Thyroid gland (tissue), 4 donors: ENCODE measurements around the gene FALEC. TPM values are rescaled to one million over a fixed set of nuclear protein-coding genes. Genes with fewer than 3 reads are reported as not detected.
A peak's percentile ranks its signal among the peaks of the same experiment; 100 is the strongest.

Experiments
- DNase-seq, 2 donors: peaks; one replicate each; pipeline ENCODE4 v3.0.0-alpha.2; 2019
- H3K27ac ChIP-seq, 3 donors: fragments of 200-600 bp; sonication (generic); 1 replicate in 2 of 3; 2 replicates in 1 of 3; pipeline ENCODE4 v1.5.1; 2016 to 2019; ENCODE audit warnings: mild to moderate bottlenecking in 1 of 3, moderate library complexity in 1 of 3
- H3K27me3 ChIP-seq: fragments of 200-600 bp; sonication (generic); one replicate; pipeline ENCODE4 v1.5.1; 2019
- H3K36me3 ChIP-seq, 2 donors: fragments of 200-600 bp; sonication (generic); one replicate each; pipeline ENCODE4 v1.5.1; 2016 to 2019
- H3K4me1 ChIP-seq, 2 donors: fragments of 200-600 bp; sonication (generic); one replicate each; pipeline ENCODE4 v1.5.1; 2017 to 2019
- H3K4me3 ChIP-seq, 3 donors: fragments of 200-600 bp; sonication (generic); replicated peaks in 1 of 3; 1 replicate in 2 of 3; 2 replicates in 1 of 3; pipeline ENCODE4 v1.5.1; 2016; ENCODE audit warnings: mild to moderate bottlenecking in 1 of 3
- H3K9me3 ChIP-seq: fragments of 200-600 bp; sonication (generic); one replicate; pipeline ENCODE4 v1.5.1; 2017
- POLR2A ChIP-seq, 2 donors: fragments of 450-650 bp; IDR thresholded peaks; one replicate each; pipeline ENCODE4 v1.6.1; 2017; ENCODE audit warnings: antibody characterized with exemption in 2 of 2, mild to moderate bottlenecking in 2 of 2, moderate library complexity in 1 of 2
- WGBS, 2 donors: methylation state at CpG; one replicate each; pipeline ENCODE4 v1.1.5; 2017; 5-methylcytosine and 5-hydroxymethylcytosine counted together
- intact Hi-C: fragments of 100-400 bp; cut with DNase I; formaldehyde crosslinking; loops from one replicate; pipeline ENCODE4 v1.15.1; 2023
- total RNA-seq, 4 donors: library from RNA; depleted of rRNA; stranded (reverse); fragments of >200 nt; gene quantifications; one replicate each; pipeline ENCODE4 v1.2.3, GENCODE V29; 2016
- TF ChIP-seq, protein P1 (sequence below), 6 experiments: fragments of 200-600 bp in 3 of 6; fragments of 450-650 bp in 3 of 6; sonication (generic) in 3 of 6; IDR thresholded peaks; one replicate each; pipeline ENCODE4 v1.5.1; 2016 to 2019; ENCODE audit warnings: antibody characterized with exemption in 6 of 6, mild to moderate bottlenecking in 2 of 6, inconsistent platforms in 1 of 6, moderate library complexity in 1 of 6

The FALEC gene
- total RNA-seq, 4 donors from 2014 or later = not detected

DNA sequence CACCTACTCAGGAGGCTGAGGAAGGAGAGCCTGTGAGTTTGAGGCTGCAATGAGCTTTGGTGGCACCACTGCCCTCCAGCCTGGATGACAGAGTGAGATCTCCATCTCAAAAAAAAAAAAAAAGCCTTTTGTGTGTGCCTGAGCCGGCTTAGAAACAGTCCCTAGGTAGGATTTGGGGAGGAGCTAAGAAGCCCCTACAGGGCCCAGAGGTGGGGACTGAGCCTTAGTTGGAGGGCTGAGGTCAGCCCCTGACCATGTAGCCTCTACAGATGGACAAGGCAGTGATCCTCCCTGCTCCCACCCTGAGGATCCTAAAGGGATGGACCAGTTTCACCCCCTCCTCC lies 36.2 kb downstream of the FALEC start:
- no peak overlapping the region for H3K4me3 ChIP-seq
- H3K27me3 ChIP-seq = no peaks in the 10 kb centered on the region
- intact Hi-C loops = loop anchor here (10.0 kb wide), 1 partner anchor 443 kb away; no protein-coding TSS in a partner anchor
- H3K4me1 ChIP-seq = peaks cover 6 to 40% of the 10 kb centered on the region in 2 donors
- no peak for DNase-seq
- 50 to 55% methylated on average over 1 of the region's 1 CpG for WGBS, 2 donors
- no peaks in the 10 kb centered on the region for H3K36me3 ChIP-seq
- no peak for TF ChIP-seq POLR2A (IDR thresholded peaks at IDR 0.05)
- TF ChIP-seq, protein P1, sequence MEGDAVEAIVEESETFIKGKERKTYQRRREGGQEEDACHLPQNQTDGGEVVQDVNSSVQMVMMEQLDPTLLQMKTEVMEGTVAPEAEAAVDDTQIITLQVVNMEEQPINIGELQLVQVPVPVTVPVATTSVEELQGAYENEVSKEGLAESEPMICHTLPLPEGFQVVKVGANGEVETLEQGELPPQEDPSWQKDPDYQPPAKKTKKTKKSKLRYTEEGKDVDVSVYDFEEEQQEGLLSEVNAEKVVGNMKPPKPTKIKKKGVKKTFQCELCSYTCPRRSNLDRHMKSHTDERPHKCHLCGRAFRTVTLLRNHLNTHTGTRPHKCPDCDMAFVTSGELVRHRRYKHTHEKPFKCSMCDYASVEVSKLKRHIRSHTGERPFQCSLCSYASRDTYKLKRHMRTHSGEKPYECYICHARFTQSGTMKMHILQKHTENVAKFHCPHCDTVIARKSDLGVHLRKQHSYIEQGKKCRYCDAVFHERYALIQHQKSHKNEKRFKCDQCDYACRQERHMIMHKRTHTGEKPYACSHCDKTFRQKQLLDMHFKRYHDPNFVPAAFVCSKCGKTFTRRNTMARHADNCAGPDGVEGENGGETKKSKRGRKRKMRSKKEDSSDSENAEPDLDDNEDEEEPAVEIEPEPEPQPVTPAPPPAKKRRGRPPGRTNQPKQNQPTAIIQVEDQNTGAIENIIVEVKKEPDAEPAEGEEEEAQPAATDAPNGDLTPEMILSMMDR (IDR thresholded peaks at IDR 0.05) = no peak
- peak overlapping the region in 2 of 3 donors; percentile 74 to 85 for H3K27ac ChIP-seq
- H3K9me3 ChIP-seq = no peaks in the 10 kb centered on the region

DNA sequence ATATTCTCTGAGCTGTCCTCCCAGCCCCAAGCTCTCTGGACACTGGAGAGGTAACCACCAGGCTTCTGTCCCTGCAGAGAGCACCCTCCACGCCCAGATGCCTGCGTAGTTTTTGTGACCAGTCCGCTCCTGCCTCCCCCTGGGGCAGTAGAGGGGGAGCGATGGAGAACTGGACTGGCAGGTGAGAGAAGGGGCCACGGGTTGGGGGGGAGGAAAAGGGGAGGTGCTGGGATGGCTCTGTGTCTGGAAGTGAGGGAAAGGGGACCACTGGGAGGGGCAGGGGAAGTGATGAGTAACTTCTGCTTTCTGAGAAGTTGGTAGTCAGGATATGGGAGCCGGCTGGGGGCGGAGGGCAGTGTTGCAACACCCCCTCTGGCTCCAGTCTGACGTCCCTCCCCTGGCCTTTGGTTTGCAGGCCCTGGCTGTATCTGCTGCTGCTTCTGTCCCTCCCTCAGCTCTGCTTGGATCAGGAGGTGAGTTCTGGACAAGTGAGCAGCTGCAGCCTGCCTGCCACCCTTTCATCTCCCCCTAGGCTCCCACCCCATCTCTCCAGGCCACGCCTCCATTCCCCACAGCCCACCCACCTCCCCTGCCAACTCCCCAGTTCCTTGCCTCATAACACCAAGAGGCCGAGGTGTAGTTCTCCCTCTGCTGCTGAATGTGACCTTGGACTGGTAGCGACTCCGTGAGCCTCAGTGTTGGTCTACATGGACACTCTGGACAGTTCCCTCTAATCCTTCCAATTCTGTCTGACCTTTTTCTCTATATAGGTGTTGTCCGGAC lies 36.8 kb downstream of the FALEC start:
- H3K4me1 ChIP-seq = peaks cover 6 to 40% of the 10 kb centered on the region in 2 donors
- H3K4me3 ChIP-seq = no peak overlapping the region

DNA sequence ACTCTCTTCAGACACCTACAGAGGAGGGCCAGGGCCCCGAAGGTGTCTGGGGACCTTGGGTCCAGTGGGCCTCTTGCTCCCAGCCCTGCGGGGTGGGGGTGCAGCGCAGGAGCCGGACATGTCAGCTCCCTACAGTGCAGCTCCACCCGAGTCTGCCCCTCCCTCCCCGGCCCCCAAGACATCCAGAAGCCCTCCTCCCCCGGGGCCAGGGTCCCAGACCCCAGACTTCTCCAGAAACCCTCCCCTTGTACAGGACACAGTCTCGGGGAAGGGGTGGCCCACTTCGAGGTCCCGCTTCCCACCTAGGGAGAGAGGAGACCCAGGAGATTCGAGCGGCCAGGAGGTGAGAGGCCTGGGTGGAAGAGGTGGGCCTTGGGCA lies 37.3 kb downstream of the FALEC start:
- Histone ChIP-seq H3K4me1 (peaks cover 6 to 40% of the 10 kb centered on the region in 2 donors), H3K36me3 (no peaks in the 10 kb centered on the region), H3K4me3 (no peak overlapping the region), H3K9me3 (no peaks in the 10 kb centered on the region), H3K27ac (peak overlapping the region in 2 of 3 donors; percentile 74 to 85), H3K27me3 (no peaks in the 10 kb centered on the region)
- no peak for DNase-seq
- TF ChIP-seq POLR2A (IDR thresholded peaks at IDR 0.05) = no peak
- TF ChIP-seq, protein P1 (IDR thresholded peaks at IDR 0.05) = no peak
- WGBS, 2 donors = 78 to 89% methylated on average over 10 to 11 of the region's 12 CpGs
- intact Hi-C loops = loop anchor here (10.0 kb wide), 1 partner anchor 442 kb away; no protein-coding TSS in a partner anchor

More for the DNA sequence above, 36.8 kb downstream of the FALEC start:
- DNase-seq = peak; percentile 43 to 62
- Histone ChIP-seq H3K36me3 (no peaks in the 10 kb centered on the region), H3K27ac (peak overlapping the region in 2 of 3 donors; percentile 74 to 85), H3K27me3 (no peaks in the 10 kb centered on the region), H3K9me3 (no peaks in the 10 kb centered on the region)
- WGBS, 2 donors = 49 to 52% methylated on average over 13 of the region's 13 CpGs
- TF ChIP-seq POLR2A (IDR thresholded peaks at IDR 0.05) = peak in 1 of 2 donors; percentile 13
- TF ChIP-seq, protein P1 (IDR thresholded peaks at IDR 0.05) = no peak
- intact Hi-C loops = loop anchor here (10.0 kb wide), 1 partner anchor 442 kb away; no protein-coding TSS in a partner anchor

DNA sequence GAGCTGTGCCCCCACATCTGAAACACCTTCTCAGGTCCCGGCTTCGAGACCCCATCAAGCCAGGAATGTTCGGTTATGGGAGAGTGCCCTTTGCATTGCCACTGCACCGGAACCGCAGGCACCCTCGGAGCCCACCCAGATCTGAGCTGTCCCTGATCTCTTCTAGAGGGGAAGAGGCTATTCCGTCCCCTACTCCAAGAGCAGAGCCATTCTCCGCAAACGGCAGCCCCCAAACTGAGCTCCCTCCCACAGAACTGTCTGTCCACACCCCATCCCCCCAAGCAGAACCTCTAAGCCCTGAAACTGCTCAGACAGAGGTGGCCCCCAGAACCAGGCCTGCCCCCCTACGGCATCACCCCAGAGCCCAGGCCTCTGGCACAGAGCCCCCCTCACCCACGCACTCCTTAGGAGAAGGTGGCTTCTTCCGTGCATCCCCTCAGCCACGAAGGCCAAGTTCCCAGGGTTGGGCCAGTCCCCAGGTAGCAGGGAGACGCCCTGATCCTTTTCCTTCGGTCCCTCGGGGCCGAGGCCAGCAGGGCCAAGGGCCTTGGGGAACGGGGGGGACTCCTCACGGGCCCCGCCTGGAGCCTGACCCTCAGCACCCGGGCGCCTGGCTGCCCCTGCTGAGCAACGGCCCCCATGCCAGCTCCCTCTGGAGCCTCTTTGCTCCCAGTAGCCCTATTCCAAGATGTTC lies 38.0 kb downstream of the FALEC start:
- Histone ChIP-seq H3K9me3 (no peaks in the 10 kb centered on the region), H3K4me3 (no peak overlapping the region), H3K27me3 (no peaks in the 10 kb centered on the region), H3K27ac (peak overlapping the region in 1 of 3 donors; percentile 74), H3K4me1 (peaks cover 6 to 40% of the 10 kb centered on the region in 2 donors), H3K36me3 (no peaks in the 10 kb centered on the region)
- 80 to 89% methylated on average over 10 to 15 of the region's 23 CpGs for WGBS, 2 donors
- TF ChIP-seq POLR2A (IDR thresholded peaks at IDR 0.05) = no peak
- TF ChIP-seq, protein P1 (IDR thresholded peaks at IDR 0.05) = no peak
- intact Hi-C loops = loop anchor here (10.0 kb wide), 1 partner anchor 441 kb away; no protein-coding TSS in a partner anchor
- no peak for DNase-seq
